ENCODE data around the gene GDPD3.

The GDPD3 gene

GRCh38 chr16:30082545-30083090 is 30.7 kb downstream of the GDPD3 start:
- no peak for DNase-seq (ENCODE audit: low read depth in 2 of 2, low spot score in 1 of 2)

- DNase-seq (ENCODE audit: low read depth in 2 of 2, low spot score in 1 of 2) = no peak
These were observed 33.9 kb downstream of the GDPD3 start for GRCh38 chr16:30079480-30079879.

DNA sequence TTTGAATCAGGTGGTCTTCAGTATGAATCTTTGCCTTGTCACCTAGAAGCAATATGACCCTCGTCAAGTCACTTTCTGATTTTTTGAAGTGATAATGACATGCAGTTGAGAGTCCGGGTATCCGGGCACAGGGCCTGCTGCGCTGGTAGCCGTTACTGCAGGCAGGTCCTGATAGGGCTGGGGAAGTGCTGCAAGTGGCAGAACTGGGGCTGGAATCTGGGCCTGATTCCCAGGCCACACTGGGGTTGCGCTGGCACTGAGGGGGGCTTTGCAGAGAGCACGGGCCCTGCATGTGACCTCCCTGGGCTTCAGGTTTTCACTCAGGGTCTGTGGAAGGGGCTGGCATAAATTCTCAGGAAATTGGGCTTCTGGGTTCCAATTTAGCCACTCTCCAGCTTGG is 34.6 kb downstream of the GDPD3 start:
- no peak for DNase-seq (ENCODE audit: low read depth in 2 of 2, low spot score in 1 of 2)

- DNase-seq (ENCODE audit: low read depth in 2 of 2, low spot score in 1 of 2) = no peak
These were observed 35.7 kb downstream of the GDPD3 start for GRCh38 chr16:30077656-30078055.

DNA sequence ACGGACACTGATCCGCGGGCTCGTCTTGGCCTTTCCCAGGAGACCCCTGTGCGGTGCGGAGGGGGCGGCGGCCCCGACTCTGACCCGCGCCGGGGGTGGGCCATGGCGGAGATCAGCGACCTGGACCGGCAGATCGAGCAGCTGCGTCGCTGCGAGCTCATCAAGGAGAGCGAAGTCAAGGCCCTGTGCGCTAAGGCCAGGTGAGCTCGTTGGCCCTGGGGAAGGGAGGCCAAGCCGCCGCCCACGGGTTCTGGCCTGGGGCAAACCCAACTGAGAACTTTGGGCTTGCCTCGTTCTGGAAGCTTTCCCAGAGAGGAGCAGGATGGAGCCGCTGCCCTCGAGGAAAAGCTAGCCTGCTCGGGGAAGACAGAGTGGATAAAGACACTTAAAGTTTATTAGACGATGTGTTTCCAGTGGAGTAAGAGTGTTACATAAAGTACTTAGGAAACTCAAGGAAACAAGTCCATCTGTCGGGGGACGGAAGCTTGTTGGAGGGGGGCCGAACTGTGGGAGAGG is 37.0 kb downstream of the GDPD3 start:
- no peak for DNase-seq (ENCODE audit: low read depth in 2 of 2, low spot score in 1 of 2)

DNA sequence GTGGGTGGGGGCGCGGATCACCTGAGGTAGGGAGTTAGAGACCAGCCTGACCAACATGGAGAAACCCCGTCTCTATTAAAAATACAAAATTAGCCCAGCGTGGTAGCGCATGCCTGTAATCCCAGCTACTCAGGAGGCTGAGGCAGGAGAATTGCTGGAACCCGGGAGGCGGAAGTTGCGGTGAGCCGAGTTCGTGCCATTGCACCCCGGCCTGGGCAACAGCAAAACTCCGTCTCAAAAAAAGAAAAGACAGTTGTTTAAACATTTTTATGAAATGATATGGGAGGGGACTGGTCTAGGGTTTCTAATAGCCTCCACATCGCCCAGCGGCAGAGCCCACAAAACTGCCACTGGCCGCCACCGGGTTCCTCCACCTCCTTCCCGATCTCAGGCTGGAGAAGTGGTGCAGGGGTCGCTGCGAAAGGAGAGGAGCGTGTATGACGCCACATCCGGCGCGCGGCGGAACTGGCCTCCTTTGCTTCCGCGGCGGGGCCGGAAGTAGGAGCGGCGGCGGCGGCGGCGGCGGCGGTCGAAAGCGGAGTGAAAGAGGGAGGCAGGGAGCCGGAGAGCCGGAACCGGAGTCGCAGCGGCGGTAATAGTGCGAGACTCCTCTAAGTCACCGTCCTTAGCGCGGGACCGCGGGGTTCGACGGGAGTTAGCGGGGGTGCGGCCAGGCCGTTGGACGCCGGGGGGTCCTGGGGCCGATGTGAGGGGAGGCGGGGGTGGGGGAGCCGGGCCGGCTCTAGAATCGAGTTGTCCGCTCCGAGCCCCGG is 37.6 kb downstream of the GDPD3 start, which contains the start of gene PPP4C:
TSS of gene PPP4C (plus strand) at position 492 of the 773 bp plus-strand sequence. CDS start 384 bp downstream, outside the sequence.
- DNase-seq (ENCODE audit: low read depth in 2 of 2, low spot score in 1 of 2) = peak; percentile 82 to 83

- DNase-seq (ENCODE audit: low read depth in 2 of 2, low spot score in 1 of 2) = no peak
These were observed 42.8 kb downstream of the GDPD3 start for GRCh38 chr16:30070490-30070889.

- no peak for DNase-seq (ENCODE audit: low read depth in 2 of 2, low spot score in 1 of 2)
These were observed 43.5 kb downstream of the GDPD3 start for GRCh38 chr16:30069611-30070462.

GRCh38 chr16:30068750-30069610 is 44.4 kb downstream of the GDPD3 start:
- peak in 1 of 2 donors; percentile 34 for DNase-seq (ENCODE audit: low read depth in 2 of 2, low spot score in 1 of 2)

- DNase-seq (ENCODE audit: low read depth in 2 of 2, low spot score in 1 of 2) = no peak
These were observed 45.0 kb downstream of the GDPD3 start for GRCh38 chr16:30068333-30068732.

GRCh38 chr16:30067584-30067916 is 45.8 kb downstream of the GDPD3 start:
- no peak for DNase-seq (ENCODE audit: low read depth in 2 of 2, low spot score in 1 of 2)

GRCh38 chr16:30066761-30067583 is 46.4 kb downstream of the GDPD3 start:
- no peak for DNase-seq (ENCODE audit: low read depth in 2 of 2, low spot score in 1 of 2)

DNA sequence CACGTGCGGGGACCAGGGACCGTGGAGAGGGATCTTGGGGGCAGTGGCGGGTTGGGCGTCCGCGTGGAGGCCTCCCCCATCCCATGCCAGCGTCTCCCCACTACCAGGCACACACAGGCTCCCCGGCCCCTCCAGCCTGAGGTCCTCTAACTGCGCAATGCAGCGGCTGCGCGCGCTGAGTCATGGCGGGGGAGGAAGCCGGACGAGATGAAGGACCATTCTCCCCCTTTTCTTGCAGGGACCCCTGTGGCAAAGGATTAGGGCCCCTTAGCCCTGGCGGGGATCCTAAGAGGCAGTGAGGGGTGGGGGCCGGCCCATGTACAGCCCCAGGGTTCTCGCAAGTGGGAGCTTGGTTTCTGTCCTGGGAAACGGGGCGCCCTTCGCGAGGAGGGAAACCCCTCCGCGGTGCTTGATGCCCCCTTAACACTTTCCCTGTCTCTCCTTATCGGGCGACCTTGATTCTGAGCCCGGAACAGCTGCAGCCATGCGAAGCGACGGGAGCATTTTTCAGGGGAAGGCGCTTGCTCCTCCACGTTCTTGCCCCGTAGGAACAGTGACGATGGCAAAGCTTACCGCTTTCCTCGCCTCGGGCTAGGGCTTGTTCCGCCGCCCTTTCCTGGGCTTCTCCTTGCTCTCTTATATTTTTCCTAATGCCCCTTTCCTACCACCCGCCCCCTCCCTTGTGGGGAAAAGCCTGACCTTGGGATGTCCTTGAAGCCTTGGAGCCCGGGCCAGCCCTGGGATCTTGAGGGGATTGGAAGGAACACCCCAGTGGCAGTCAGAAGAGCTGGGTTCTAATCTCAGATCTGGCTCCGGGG is 47.2 kb downstream of the GDPD3 start:
- DNase-seq (ENCODE audit: low read depth in 2 of 2, low spot score in 1 of 2) = peak in 1 of 2 donors; percentile 21

GRCh38 chr16:30065102-30065942 is 48.0 kb downstream of the GDPD3 start, which contains the start of gene ALDOA:
ALDOA (plus strand) TSS chr16:30065760; CDS start chr16:30066898, 1,138 bp downstream.
- DNase-seq (ENCODE audit: low read depth in 2 of 2, low spot score in 1 of 2) = peak; percentile 86 to 90

DNA sequence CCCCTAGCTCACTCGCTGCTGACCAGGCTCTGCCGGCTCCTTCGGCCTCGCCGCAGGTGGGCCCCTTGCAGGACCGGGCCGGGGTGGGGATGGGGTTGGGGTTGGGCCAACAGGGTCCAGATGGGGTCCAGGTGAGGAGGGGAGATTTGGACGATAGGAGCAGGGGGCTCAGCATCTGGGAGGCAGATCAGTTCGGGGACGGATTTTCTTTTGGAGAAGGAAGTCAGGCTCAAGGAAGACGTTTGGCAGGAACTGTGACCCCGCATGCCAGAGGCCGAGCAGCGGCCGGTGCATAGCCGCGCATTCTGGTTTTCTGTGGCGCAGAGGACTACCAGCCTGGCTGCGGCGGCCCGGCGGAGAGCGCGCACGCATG is 48.6 kb downstream of the GDPD3 start:
- no peak for DNase-seq (ENCODE audit: low read depth in 2 of 2, low spot score in 1 of 2)

DNA sequence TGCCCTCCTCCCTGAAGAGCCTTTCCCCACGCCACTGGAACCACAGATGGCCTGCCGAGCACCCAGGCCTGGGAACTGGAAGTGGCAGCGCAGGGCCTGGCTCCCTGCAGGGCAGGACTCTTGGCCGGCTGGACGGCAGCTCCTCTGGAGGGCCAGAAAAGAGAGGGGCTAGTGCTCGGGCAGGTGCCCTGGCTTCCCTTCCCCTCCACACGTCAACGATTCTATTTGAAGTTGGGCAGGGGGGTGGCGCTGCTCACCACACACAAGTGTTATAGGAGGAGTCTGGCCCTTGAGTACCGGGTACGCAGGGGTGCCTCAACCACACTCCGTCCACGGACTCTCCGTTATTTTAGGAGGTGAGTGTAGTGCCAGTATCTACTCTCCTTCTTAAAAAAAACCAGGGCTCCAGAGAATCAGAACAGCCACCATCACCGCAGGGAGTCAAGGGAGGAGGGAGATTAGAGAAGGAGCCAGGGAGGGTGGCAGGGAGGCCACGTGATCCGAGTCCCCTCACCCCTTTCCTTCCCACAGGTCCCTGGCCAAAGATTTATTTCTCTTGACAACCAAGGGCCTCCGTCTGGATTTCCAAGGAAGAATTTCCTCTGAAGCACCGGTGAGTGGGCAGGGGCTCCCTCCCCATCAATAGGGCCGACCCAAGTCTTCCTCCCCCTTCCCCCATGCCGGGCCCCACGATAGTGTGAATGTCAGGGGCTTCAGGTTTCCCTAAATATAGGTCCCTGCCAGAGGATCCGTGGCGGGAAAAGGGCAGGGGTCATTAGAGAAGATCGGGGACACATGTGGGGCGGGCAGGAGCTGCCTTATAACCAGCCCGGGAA is 49.2 kb downstream of the GDPD3 start:
- DNase-seq (ENCODE audit: low read depth in 2 of 2, low spot score in 1 of 2) = peak in 1 of 2 donors; percentile 50

- no peak for DNase-seq (ENCODE audit: low read depth in 2 of 2, low spot score in 1 of 2)
These were observed 50.0 kb downstream of the GDPD3 start for GRCh38 chr16:30063278-30063892.

All from stimulated activated CD8-positive, alpha-beta memory T cell treated with anti-CD3 and anti-CD28 coated beads, Interleukin-4, amount 100 ng/mL, for 1 hour (primary cell).